Globus pallidus (tissue), 1 donor: ENCODE data around the gene CHMP6.
A peak's percentile ranks its signal among the peaks of the same experiment; 100 is the strongest.

ENCODE experiments used
- DNase-seq: peaks from one replicate; pipeline ENCODE4 v3.0.0-alpha.2; 2015; ENCODE audit warnings: low spot score

The CHMP6 gene

DNA sequence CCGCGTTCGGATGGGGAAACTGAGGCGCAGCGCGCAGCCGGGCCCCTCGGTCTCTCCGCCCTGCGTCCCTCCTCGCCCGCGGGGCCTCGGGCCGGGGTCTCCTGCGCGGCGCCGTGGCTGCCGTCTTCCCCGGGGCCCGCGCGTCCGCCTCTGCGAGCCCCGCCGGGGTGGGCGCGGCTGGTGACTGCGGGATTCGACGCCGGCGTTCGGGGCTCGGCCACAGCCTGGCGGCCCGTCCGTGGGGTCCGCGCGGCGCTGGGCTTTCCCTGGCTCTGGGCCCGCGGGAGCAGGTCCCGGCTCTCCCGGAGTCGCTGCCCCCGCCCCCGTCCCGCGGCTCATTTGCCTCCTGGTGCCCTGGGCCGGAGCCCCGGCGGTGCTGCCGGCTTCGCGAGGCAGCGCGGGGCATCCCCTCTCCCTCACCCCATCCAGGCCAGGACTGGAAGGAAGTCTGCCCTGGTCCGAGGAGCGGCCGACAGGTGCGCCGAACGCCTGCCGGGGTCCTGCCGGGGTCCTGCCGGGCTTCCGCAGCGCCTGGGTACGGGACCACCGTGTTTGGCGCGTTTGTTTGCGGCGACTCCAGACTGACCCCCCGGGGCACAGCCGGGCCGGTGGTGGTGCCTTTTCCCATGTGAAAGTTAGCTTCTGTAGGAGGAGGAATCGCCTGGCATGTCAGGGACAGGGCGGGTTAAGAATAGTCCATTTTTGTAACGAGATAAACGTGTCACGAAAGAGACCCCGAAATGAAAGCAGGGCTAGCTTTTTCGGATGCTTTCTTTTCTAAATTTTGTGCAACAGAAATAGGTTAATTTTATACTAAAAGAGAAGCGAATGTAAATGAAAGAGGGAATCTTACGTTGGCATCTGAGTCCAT lies 671 bp downstream of the CHMP6 start:
- DNase-seq = no peak

DNA sequence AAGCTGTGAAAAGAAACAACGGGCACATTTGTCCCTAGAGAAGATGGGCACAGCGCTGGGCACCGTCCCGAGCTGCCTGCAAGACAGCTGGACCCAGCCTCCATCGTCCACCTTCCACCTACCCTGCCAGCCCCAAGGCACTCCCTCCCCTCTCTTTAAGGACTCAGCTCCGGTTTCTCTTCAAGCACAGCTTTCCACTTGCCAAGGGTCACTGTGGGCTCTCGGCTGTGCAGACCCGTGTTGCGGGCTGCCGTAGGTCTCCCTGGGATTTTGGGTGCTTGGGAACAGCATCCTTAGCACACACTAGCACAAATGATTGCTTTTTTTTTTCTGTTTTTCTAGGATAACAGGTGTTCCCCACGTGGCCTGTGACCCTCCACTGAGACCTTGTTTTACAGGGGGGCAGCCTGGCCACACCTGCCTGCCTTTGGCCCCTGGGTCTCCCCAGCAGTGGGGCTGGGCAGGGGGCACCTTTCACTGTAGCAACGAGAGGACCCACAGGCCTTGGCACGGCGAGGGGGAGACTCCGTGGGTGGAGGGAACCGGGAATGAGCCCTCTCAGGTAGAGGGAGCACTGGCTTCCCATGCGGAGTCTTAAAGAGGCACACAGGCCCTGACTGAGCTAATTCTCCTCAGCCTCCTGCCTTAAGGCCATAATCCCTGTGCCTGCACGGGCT lies 1.4 kb downstream of the CHMP6 start:
- no peak for DNase-seq

DNA sequence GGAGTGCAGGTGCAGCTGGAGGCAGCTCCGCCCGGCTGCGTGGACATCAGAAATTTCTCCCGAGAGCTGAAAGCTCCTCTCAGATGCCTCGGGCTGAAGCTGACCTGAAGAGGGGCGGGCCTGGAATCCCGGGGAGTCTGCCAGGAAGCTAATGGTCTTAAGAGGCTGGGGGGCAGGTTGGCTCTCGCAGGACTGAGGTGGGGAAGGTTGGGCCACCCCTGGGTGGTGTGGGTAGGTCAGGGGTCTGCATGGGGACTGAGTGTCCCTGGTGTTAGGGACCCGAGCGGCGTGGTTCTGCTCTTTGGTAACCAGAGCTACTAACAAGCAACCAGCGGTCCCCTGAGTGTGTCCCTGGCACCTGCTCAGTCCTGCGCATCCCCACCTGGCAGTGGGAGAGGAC lies 3.5 kb downstream of the CHMP6 start:
- no peak for DNase-seq

DNA sequence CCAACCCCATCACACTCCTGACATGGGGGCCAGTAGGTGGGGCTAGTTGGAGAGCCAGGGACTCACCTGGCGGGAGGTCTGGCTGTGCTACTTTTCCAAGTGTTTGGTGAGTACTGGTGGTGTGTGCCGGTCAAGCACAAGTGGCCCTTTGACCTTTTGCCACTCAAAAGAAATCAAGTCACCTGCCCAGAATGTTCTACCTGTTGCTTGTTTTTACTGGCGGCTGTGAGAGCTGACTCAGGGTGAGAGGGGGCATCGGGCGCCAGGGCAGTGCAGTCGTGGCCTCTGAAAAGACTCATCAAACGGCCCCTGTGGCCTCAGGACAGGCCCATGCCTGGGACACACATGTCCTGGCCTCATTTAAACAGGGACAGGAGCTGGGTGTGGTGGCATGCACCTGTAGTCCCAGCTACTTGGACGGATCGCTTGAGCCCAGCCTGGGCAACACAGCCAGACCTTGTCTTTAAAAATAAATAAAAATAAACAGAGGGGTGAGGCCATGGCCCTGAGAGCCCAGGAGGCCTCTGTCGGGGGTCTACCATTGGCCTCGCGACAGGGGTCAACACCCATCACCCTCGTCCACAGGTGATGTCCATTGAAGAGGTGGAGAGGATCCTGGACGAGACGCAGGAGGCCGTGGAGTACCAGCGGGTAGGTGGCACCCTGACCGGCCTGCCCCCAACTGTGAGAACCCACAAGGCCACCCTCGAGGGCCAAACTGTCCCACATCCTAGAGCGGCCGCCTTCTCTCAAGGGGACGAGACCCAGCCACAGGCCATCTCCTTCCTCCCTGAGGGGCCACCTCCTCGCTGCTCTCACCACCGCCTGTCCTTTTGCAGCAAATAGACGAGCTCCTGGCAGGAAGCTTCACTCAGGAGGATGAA lies 5.0 kb downstream of the CHMP6 start:
- DNase-seq = no peak

DNA sequence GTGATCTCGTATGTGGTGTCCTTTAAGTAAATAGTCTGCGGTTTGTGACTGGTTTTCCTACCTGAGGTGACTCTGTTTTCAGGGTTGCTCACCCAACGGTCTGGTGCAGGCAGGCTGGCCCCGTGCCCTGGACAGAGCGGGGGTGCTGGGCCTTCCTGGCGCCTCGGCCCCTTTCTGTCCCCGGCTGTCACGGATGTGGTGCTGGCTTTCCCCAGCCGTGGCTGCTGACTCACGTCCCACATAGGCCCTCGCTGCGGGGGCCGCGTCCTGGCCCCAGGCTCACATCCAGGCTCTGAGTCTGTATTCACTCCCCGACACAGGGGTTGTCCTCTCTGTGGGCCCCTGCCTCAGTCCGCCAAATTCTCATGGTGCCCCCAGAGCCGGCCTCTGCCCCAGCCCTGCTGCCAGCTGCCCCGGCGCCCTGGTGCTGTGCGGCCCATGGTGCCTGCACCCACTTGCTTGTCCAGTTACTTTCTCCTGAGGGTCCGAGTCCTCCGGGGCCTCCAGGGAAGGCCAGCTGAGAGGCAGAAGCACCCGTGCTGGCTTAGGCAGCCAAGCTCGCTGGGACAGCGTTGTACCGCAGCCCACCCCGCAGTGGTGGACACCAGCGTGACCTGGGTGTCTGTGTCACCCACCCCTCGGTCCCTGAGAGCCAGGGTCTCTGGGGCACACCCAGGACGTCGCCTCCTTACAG lies 5.9 kb downstream of the CHMP6 start:
- no peak for DNase-seq

DNA sequence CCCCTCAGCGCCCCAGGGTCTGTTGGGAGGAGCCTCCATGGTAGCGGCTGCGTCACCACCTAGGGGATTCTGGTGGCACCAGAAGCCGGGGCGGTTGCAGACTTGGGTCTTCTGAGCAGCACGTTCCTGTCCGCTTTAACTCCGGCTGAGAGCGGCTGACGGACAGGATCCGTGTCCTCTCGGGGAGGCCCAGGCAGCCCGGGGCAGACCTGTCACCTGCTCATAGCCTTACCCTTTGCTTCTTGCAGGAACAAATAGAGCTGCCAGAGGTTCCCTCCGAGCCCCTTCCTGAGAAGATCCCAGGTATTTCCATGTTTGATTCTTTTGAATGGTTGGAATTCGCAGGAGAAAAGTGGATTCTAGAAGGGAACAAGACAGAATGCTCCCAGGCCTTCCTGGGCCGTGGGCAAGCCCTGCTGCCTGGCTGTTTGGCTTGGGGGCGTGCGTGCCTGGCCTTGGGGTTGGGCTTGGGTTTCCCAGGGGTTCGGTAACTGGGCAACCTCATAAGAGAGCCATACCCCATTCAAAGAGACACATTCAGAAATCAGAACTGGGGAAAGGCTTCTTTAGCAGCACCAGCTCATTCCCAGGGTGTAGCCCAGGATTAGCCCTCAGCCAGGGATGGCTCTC lies 6.6 kb downstream of the CHMP6 start:
- DNase-seq = no peak

DNA sequence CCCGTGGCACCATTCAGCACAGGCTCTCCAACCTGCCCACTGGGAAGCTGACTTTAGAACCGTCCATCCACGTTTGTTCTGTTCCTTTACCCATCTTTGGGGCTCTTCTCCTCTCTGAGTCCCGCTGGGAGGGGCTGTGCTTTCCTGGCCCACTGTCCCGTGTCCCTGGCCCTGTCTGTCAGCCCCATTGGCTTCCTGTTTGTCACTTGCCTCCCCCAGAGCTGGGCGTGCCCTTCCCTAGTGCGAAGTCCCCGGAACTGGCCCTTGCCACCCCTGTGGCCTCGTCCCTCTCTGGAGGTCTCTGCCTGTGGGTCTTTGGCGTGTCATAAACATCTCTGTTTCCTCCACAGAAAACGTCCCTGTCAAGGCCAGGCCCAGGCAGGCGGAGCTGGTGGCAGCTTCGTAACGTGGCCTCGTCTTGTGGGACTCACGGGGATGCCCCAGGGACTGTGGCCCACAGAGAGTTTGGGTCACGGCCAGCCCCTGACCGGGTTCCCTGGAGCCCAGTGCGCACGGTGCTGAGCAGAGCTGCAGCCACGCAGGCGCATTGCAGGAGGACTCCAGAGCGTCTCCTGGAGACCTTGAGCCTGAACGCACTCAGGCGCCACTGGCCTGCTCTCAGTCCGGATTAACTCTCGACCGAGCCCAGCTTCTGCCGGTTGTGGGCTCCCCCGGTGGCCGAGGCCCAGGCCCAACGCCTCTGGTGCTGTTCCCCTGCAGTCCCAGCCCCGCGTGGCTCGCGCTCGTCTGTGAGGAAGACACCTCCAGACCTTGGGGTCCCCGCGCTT lies 7.3 kb downstream of the CHMP6 start:
- no peak for DNase-seq

DNA sequence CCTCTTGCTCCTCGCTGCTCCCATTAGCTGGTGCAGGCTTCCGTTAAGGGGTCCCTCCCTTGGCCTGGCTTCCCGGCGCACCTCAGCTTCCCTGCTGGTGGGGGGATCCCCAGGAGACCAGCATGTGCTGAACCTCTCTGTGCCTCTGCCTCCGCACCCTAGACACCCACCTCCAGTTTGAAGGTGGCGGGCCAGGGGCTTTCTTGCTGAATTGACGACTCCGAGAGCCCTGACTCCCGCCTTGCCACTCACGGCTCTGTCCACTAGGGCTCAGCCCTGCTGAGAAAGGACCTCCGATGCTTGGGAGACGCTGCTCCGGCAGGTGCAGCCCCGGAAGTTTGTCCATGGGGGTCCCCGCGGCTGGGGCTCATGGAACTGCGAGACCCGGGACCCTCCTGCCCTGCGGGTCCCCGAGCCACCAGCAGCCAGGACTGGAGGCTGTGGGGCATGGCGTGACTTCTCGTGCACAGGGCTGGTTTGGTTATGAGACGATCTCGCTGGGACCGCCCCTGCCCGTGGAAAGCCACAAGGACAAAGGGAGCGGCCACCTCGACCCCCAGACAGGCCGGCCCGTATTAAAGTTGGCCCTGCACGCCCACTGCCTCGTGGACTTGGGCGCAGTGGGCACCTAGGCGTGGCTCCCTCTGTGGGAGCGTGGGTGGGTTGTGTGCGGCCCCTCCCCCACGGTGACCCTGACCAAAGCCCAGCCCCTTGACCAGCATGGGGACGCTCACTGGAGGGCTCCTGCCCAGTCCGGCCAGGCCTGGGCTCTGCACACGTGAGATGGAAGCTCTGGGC lies 8.1 kb downstream of the CHMP6 start:
- DNase-seq = no peak

DNA sequence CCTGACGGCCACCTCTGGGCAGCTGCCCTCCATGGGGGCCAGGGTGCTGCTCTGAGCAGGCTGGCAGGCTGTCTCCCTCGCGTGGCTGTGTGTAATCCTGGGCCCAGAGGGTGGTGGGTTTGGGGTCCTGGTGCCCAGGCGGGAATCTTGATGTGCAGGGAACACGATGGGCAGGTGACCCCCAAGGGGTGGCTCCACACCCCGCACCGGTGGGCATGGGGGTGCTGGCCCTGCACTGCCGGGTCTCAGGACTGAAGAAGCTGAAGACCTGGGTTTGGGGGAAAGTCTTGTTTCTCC lies 8.6 kb downstream of the CHMP6 start:
- no peak for DNase-seq

DNA sequence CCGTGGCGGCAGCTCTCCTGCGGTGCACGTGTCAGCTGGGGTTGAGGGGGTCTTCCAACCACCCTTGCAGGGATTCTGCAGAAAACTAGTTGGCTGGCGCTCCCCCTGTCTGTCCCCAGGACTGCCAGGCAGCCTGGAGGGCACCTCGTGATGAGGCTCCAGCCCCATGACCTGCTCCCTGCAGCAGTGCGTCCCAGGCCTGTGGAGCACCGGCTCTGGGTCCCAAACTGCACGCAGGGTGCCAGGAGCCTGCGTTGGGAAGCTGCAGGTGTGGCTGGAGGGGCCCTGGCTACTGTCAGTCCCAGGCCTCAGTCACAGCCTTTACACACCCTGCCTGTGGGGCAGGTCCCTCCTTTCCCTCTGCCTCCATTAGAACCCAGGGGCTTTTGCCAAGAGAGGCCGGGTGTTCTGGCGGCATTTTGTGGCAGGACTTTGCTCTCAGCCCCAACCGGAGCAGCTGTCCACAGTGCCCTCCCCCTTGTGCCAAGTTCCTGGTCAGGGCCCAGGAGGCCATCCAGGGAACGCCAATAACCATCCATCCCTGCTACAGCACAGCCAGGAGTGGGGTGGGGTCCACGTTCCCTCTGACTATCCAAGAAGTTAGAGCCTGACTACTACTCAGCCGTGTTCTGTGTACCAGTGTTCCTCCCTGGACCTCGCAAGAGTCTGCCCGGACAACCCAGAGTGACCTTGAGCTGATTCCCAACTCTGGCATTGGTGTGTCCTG lies 9.2 kb downstream of the CHMP6 start:
- no peak for DNase-seq

DNA sequence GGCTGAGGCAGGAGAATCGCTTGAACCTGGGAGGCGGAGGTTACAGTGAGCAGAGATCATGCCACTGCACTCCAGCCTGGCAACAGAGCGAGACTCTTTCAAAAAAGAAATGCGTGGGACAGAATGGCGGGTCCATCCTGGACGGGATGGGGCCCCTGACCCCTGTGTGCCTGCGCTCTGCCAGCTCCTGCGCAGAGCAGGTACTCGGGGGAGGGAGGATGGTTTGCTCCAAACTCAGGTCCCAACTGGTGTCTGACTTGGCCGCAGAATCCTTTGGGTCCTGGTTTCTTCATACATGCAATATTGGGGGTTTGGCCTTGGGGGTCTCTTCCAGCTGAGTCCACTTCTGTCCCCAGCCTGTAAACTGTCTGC lies 10.4 kb downstream of the CHMP6 start:
- no peak for DNase-seq

DNA sequence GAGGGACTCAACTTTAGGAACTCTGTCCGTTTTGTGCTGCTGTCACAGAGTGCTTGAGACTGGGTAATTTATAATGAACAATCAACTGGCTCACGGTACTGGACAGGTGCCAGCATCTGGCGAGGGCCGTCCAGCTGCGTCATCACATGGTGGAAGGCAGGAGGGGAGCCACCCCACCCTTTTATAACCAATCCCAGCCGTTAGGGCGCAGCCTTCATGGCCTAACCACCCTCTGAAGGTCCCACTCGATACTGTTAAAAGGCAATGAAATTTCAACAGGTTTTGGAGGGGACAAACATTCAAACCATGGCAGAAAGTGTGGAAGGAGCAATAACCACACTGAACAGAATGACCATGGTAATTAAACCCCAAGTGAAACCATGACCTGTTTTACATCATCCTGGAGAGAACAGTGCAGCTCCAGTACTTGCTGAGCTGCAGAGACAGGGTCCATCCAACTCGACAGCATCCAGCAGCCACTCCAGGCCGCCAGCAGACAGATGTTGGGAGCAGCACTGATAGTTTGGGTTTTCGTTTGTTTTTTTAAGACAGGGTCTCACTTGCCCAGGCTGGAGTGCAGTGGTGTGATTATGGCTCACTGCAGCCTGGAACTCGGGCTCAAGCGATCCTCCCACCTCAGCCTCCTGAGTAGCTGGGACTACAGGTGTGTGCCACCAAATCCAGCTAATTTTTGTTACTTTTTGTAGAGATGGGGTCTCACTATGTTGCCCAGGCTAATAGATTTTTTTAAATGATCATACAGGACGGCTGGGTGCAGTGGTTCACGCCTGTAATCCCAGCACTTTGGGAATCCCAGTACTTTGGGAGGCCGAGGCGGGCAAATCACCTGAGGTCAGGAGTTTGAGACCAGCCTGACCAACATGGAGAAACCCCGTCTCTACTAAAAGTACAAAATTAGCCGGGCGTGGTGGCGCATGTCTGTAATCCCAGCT lies 11.0 kb downstream of the CHMP6 start:
- peak; percentile 44 for DNase-seq

DNA sequence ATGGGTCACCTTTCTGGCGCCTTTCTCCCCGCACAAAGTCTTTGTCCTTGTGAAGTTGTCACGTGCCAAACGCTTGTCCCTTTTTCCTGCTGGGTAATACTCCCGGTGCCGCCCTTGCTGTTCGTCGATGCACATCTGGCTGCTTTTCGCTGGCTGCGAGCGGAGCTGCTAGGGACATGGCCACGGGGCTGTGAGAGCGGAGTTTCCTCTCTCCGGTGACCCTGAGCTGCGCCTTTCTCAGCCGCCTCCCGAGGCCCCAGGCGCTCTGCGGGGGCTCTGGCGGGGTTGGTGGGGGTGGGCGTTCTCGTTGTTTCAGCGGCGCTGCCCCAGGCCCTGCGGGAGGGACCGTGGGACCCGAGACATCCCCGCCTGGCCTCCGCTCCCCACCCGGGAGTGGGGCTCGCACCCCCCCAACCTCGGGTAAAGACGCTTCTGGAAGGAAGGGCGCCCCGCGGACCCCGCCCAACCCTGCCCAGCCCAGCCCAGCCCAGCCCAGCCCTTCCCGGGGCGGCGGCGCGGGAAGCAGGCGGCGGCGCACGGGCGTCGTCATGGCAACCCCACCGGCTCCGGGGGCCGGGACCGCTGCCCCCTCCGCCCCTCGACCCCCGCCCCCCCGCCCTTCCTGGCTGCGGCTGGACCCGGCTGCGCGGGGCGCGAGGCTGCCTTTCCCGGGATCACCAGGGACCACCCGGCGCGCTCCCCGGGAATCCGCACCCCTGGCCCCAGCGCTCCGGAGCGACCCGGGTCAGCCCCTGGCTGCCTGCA lies 12.3 kb downstream of the CHMP6 start:
- no peak for DNase-seq

DNA sequence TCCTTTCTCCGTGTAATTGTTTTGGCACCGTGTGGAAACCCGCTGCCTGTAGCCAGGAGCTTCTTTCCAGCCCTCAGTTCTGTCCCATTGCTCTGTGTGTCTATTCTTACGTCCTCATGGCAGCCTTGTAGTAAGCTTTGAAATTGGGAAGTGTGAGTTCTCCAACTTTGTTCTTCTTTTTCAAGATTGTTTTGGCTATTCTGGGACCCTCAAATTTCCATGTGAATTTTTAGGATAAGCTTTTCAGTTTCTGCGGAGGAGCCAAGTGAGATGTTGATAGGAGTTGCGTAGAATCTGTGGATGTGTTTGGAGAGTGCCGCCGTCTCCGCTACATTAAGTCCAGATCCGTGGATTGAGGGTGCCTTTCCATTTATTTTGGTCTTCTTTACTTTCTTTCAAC lies 15.2 kb downstream of the CHMP6 start:
- no peak for DNase-seq

DNA sequence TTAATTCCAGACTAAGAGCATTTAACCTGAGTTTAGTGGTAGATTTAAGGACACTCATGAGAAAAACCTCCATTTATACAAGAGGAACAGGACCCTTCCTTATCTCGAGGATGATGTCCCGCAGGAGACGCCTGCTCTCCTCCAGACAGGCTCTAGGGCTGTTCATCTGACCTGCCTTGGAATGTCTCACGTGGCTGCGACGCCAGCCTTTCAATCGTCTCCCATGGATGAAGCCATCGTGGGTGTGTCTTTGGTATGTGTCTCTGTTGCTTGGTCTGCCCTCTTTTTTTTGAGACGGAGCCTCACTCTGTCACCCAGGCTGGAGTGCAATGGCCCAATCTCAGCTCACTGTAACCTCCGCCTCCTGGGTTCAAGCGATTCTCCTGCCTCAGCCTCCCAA lies 16.5 kb downstream of the CHMP6 start:
- DNase-seq = no peak

DNA sequence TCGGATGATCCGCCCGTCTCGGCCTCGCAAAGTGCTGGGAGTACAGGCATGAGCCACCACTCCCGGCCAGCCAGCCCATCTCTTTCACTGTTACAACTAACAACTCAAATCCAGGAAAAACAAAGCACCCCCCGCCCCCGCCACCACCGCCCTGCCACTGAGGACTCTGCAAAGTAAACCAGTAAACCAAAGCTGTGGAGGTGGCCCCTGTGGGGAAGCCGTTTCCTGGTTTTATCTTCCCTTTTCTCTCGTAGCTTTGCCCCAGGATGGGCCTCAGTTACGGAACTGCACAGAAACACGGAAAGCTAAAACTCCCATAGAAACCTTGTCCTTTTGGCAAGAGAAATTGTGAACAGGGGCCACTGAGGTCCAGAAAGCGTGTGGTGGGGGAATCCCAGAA lies 17.5 kb downstream of the CHMP6 start:
- DNase-seq = no peak

DNA sequence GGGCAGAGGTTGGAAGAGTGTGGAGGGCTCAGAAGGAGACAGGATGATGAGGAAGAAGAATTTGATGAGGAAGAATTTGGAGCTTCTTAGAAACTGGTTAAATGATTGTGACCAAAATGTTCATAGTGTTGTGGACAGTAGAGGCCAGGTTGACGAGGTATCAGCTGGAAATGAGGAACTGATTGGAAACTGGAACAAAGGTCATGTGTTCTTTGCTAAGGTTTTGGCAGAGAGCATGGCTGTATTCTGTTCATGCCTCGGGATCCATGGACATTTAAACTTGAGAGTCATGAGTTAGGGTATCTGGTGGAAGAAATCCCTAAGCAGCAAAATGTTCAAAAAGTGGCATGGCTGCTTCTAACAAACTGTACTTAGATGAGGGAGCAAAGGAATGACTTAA lies 19.3 kb downstream of the CHMP6 start:
- no peak for DNase-seq

DNA sequence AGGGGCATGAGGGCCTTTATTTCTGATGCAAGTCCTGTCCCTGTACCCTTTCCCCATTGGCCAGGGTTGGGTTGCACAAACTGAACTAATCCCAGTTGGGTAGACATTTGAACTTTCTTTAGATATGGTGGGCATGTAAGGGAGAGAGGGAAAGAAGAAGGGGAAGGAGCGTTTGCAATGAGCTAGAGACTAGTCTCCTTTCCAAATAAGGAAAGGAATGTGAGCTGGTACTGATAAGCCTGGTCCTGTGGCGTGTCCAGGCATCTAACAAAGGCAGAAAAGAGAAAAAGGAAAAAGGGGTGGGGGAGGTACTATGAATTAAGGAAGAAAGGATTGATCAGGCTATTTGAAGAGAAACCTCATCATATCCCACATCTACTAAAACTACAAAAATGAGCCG lies 20.3 kb downstream of the CHMP6 start:
- no peak for DNase-seq
